Left kidney (tissue), 8 donors: ENCODE data around the gene IMPG2. TPM values are rescaled to one million over a fixed set of nuclear protein-coding genes. Genes with fewer than 3 reads are reported as not detected.
A peak's percentile ranks its signal among the peaks of the same experiment; 100 is the strongest.
"Not testable (repeated sequence)": the region's sequence is repeated elsewhere in the genome, so short reads cannot be mapped to it uniquely, and the experiment has no call there.

ENCODE experiments used
- DNase-seq: peaks from one replicate; pipeline ENCODE4 v3.0.0-alpha.2; 2013
- long read RNA-seq, 8 donors: transcript quantifications; one replicate each; lab custom pipeline, GENCODE V29; 2026
- polyA plus RNA-seq: library from polyadenylated mRNA; unstranded; fragments of 120-200 nt; gene quantifications from one replicate; pipeline ENCODE4 v1.2.1, GENCODE V29; 2013; ENCODE audit not compliant: insufficient read length

The IMPG2 gene
- polyA plus RNA-seq = 0.76 TPM
- long read RNA-seq, donor 1 = 0 reads
- long read RNA-seq, donor 2 = 0 reads
- long read RNA-seq, donor 3 = 0 reads
- long read RNA-seq, donor 4 = 0 reads
- long read RNA-seq, donor 5 = 0 reads
- long read RNA-seq, donor 6 = 0 reads
- long read RNA-seq, donor 7 = 0 reads
- long read RNA-seq, donor 8 = 0 reads

- no peak for DNase-seq
Measured at GRCh38 chr3:101320475-101320874, at the start of gene IMPG2. Gene IMPG2, minus strand, starts transcription at chr3:101320575. Its CDS starts 203 bp downstream, at chr3:101320372.

DNA sequence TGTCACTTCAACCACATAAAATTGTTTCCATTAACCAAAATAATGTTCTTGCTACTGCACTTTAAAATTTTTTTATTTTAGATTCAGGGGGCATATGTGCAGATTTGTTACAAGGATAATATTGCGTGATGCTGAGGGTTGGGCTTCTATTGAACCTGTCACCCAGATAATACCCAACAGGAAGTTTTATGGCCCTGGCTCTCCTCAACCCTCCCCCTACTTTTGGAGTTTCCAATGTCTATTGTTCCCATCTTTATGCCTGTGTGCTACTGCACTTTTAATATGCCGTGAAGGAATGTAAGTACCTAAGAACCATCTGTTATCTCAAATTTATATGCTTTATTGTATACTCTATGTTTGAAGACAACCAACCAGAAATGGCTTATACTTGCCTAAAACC, 42.0 kb upstream of the IMPG2 start:
- no peak for DNase-seq

GRCh38 chr3:101351829-101352228, 31.5 kb upstream of the IMPG2 start:
- DNase-seq = no peak

DNA sequence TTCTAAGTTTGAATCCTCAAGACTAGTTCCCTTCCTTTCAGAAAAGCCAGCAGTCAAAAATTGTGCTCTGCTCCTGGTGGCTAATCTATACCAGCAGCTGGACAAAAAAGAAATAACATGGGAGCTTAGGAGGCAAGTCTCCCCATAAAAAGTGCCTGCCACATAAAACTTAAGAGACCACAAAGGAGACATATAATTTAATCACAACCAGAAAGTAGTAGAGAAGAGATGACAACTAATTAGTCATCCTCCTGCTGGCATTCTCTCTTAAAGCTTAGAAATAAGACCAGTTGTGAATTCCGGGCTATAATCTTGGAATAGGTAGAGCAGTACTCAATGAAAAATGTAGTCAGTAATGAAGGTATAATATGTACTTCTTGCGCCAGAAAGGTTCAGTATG, 20.2 kb upstream of the IMPG2 start:
- DNase-seq = no peak

GRCh38 chr3:101333883-101334282, 13.5 kb upstream of the IMPG2 start:
- no peak for DNase-seq

DNA sequence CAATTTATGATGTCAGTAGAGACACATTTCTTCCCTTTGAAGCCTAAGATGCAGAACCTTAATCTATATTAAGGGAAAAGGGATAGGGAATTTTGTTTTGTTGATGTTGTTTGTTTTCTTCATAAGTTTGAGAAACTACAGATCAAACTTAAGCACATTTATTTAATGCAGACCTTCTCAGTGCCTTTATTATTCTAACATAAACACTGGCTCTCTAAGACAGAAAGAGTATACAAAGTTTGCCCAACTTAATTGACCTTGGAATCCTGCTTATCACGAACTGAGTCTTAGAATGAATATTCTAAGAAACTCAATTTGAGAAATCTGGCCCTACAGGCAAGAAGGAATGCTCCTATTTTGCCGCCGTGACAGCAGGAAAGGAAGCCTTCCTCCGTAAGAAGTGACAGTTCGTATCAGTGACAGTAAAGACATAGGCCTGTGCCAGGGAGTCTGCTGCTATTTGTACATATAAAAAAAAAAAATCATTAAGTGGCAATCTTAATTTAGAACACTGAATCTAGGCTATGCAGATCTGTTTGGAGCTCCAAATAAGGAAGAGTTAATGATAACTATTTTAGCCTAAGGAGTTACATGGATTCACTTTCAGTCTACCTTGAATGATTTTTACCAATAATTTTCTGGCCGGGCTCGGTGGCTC, 8.8 kb upstream of the IMPG2 start:
- no peak for DNase-seq

- DNase-seq = no peak
Measured at GRCh38 chr3:101325393-101326134, 5.2 kb upstream of the IMPG2 start.

DNA sequence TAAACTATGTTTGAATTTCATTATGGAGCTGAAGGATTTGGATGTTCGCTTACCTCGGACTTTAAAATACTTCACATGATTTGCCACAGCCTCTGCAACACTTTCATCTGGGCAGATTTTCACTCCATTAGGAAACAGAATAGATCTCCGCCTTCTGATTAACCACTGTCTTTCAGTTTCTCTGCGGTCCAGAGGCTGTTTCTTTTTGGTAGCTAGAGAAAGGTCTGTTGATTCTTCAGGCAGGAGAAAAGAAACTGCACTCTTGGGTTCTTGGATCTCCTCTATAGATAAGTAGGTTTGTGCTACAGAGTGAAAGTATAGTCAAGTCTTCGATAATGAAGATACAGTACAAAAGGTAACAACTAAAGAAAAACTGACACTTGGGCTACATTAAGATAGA, 844 bp downstream of the IMPG2 start:
- DNase-seq = no peak

DNA sequence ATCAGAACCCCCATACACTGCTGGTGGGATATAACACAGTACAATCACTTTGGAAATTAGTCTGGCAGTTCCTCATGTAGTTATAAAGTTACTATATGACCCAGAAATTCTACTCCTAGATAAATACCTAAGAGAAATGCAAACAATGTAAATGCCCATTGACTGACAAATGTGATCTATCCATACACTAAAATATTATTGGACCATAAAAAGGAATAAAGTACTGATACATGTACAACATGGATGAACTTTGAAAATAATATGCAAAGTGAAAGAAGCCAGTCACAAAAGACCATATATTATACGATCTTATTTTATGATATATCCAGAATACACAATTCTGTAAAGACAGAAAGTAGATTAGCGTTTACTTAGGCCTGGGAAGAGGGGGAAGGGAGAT, 7.8 kb downstream of the IMPG2 start:
- DNase-seq = no peak

DNA sequence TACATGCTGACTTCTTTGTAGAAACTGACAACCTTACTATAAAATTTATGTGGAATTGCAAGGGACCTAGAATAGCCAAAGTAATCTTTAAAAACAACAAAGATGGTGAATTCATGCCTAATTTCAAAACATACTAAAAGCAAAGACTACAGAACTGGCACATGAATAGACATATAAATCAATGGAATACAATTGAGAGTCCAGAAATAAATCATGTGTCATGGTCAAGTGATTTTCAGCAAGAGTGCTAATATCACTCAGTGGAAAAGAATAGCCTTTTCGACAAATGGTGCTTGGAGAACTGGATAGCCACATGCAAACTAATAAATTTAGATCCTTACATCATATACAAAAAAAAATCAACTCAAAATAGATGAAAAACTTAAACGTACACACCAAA, 8.7 kb downstream of the IMPG2 start:
- no peak for DNase-seq

GRCh38 chr3:101310978-101311375, 9.4 kb downstream of the IMPG2 start:
- DNase-seq = no peak

DNA sequence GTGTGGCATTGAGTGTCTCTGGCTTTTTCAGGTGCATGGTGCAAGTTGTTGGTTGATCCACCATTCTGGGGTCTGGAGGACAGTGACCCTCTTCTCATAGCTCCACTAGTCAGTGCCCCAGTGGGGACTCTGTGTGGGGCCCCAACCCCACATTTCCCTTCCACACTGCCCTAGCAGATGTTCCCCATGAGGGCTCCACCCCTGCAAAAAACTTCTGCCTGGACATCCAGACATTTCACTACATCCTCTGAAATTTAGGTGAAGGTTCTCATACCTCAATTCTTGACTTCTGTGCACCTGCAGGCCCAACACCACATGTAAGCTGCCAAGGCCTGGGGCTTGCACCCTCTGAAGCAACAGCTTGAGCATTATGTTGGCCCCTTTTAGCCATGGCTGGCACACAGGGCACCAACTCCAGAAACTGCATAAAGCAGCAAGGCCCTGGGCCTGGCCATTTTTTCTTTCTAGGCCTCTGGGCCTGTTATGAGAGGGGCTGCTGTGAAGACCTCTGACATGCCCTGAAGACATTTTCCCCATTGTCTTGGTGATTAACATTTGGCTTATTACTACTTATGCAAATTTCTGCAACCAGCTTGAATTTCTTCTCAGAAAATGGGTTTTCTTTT, 12.1 kb downstream of the IMPG2 start:
- DNase-seq = not testable (repeated sequence)

DNA sequence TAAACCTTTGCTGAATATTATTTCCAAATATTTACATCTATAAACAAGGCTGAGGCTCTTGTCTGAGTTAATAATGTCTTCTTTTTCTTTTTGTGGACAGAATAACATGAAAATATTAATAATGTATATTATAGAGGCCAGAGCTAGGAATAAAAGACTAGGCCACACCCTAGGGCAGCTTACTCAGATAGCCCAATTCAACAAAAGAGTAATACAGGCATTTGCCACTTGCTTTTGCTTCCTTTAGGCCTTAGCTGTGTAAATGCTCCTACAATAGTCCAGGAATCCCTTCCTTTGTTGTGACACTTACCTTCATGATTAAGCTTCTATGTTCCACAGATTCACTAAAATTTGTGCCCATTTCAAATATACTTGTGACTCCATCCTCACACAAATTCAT, 16.5 kb downstream of the IMPG2 start:
- no peak for DNase-seq

DNA sequence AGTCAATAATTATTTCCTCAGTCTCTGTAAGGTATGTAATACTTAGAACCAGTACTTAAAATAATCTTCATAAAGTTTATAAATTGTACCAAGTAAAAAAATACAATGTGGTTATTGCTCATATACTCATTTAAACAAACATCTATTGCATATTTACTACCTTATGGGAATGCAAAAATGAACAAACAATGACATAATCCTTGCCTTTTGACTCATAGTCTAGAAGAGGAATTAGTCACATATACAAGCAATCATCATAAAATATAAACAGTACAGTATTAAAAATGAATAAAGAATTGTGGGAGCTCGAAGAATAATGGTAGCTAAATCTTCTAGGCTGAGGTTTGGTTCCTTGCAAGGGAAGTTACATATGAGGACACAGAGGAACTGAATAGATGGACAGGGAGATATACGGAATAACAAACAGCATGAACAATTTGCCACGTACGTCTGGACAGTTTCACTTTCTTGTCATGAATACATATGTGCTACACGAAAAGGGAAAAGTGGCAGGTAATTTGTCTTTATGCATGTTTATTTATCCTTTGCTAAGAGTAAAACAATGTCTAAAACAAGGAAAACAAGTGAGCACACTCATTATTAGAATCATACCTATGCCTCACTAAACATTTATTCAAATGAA, 17.2 kb downstream of the IMPG2 start:
- DNase-seq = no peak

- no peak for DNase-seq
Measured at GRCh38 chr3:101300073-101300472, 20.3 kb downstream of the IMPG2 start.

GRCh38 chr3:101292027-101292426, 28.3 kb downstream of the IMPG2 start:
- no peak for DNase-seq

GRCh38 chr3:101288294-101288693, 32.1 kb downstream of the IMPG2 start:
- no peak for DNase-seq

DNA sequence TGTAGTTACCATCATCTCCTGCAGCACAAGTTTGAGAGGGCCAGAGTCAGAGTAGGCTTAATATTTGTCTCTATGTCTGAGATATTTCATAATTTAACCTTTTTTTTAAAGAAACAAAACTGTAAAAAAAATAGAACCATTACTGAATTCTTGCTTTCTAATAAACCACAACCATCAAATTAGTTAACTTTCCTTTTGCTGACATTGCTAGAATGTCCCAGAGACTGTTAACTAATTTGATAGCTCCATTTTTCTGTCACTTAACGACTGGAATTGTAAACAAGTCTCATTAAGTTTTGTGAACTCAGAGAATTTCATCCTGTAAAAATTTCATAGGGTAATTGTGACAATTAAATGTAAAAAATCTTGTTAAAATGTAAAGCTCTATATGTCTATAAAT, 35.6 kb downstream of the IMPG2 start:
- no peak for DNase-seq

GRCh38 chr3:101281521-101282030, 38.8 kb downstream of the IMPG2 start:
- peak; percentile 19 for DNase-seq

GRCh38 chr3:101279765-101280385, 40.5 kb downstream of the IMPG2 start:
- no peak for DNase-seq

- DNase-seq = no peak
Measured at GRCh38 chr3:101279162-101279561, 41.2 kb downstream of the IMPG2 start.

- no peak for DNase-seq
Measured at GRCh38 chr3:101278727-101279126, 41.6 kb downstream of the IMPG2 start.
